Upper lobe of left lung (tissue), 6 donors: ENCODE data around the gene TPH2. TPM values are rescaled to one million over a fixed set of nuclear protein-coding genes. Genes with fewer than 3 reads are reported as not detected.

ENCODE experiments used
- ATAC-seq, 2 donors: fragments of 200-7000 bp; cut with Tn5 transposase; one replicate each; pipeline ENCODE4 v1.9.1; 2022; ENCODE audit warnings: mild to moderate bottlenecking in 2 of 2, moderate library complexity in 2 of 2; ENCODE audit not compliant: low FRiP score in 2 of 2
- DNase-seq, 2 donors: peaks; one replicate each; pipeline ENCODE4 v3.0.0-alpha.2; 2019 to 2020
- H3K27ac ChIP-seq, 4 donors: fragments of 200-600 bp; sonication (generic); one replicate each; pipeline ENCODE4 v1.5.1; 2016 to 2019
- H3K27me3 ChIP-seq, 4 donors: fragments of 200-600 bp; sonication (generic); one replicate each; pipeline ENCODE4 v1.5.1; 2017 to 2019
- H3K36me3 ChIP-seq, 4 donors: fragments of 200-600 bp; sonication (generic); one replicate each; pipeline ENCODE4 v1.5.1; 2016 to 2019
- H3K4me1 ChIP-seq, 4 donors: fragments of 200-600 bp; sonication (generic); one replicate each; pipeline ENCODE4 v1.5.1; 2018 to 2019
- H3K4me3 ChIP-seq, 4 donors: fragments of 200-600 bp; sonication (generic); one replicate each; pipeline ENCODE4 v1.5.1; 2017 to 2019; ENCODE audit warnings: mild to moderate bottlenecking in 2 of 4, moderate library complexity in 1 of 4
- H3K9me3 ChIP-seq, 4 donors: fragments of 200-600 bp; sonication (generic); one replicate each; pipeline ENCODE4 v1.5.1; 2018 to 2019
- CTCF ChIP-seq, 6 experiments: fragments of 450-650 bp in 4 of 6; fragments of 200-600 bp in 2 of 6; sonication (generic) in 2 of 6; IDR thresholded peaks; one replicate each; pipeline ENCODE4 v1.5.1; 2016 to 2019; ENCODE audit warnings: antibody characterized with exemption in 6 of 6
- EP300 ChIP-seq, 4 donors: sonication (generic); formaldehyde crosslinking; IDR thresholded peaks; one replicate each; pipeline ENCODE4 v1.5.1; 2017; ENCODE audit warnings: antibody characterized with exemption in 4 of 4, control low read depth in 2 of 4
- POLR2A ChIP-seq, 4 donors: fragments of 450-650 bp; IDR thresholded peaks; one replicate each; pipeline ENCODE4 v1.5.1; 2016 to 2017; ENCODE audit warnings: antibody characterized with exemption in 4 of 4, mild to moderate bottlenecking in 2 of 4
- POLR2AphosphoS5 ChIP-seq, 2 donors: sonication (generic); formaldehyde crosslinking; IDR thresholded peaks; one replicate each; pipeline ENCODE4 v1.5.1; 2017; ENCODE audit warnings: antibody characterized with exemption in 2 of 2
- WGBS, 2 donors: methylation state at CpG; one replicate each; pipeline ENCODE4 v1.1.5; 2017 to 2018; 5-methylcytosine and 5-hydroxymethylcytosine counted together
- total RNA-seq, 6 donors: library from RNA; depleted of rRNA in 4 of 6; stranded (reverse); fragments of >200 nt in 4 of 6; gene quantifications; one replicate each; pipeline versions ENCODE4 v1.1.0 to v1.2.1, GENCODE V29; 2016 to 2021
- donor health status: DM: no; HTN: no; CAD: no; lungs with moderate emphysema.
- donor health status: DM: no; HTN: yes; CAD: no; lungs with severe emphysema.

Gene TPH2
- total RNA-seq, 6 donors from 2014 or later = 0.61 TPM; not detected in 5

- DNase-seq (no peak), ATAC-seq (no peak)
- Histone ChIP-seq H3K27me3 (no peaks in the 10 kb centered on the region), H3K36me3 (no peaks in the 10 kb centered on the region), H3K27ac (no peak overlapping the region), H3K4me3 (no peak overlapping the region), H3K4me1 (peaks cover 0 to 3% (median 0%) of the 10 kb centered on the region in 4 donors), H3K9me3 (no peaks in the 10 kb centered on the region)
- TF ChIP-seq POLR2AphosphoS5 (IDR thresholded peaks at IDR 0.05) (no peak), POLR2A (IDR thresholded peaks at IDR 0.05) (no peak), CTCF (IDR thresholded peaks at IDR 0.05) (no peak), EP300 (IDR thresholded peaks at IDR 0.05) (no peak)
- WGBS, 2 donors = 65 to 68% methylated on average over 3 of the region's 3 CpGs
Observed at GRCh38 chr12:71949646-71950045, 11.0 kb downstream of the TPH2 start.

- Histone ChIP-seq H3K9me3 (no peaks in the 10 kb centered on the region), H3K27ac (no peak overlapping the region), H3K27me3 (no peaks in the 10 kb centered on the region), H3K4me3 (no peak overlapping the region), H3K4me1 (peaks cover 0 to 3% (median 0%) of the 10 kb centered on the region in 4 donors), H3K36me3 (no peaks in the 10 kb centered on the region)
- TF ChIP-seq POLR2A (IDR thresholded peaks at IDR 0.05) (no peak), EP300 (IDR thresholded peaks at IDR 0.05) (no peak), CTCF (IDR thresholded peaks at IDR 0.05) (no peak), POLR2AphosphoS5 (IDR thresholded peaks at IDR 0.05) (no peak)
- no peak for ATAC-seq
- DNase-seq = no peak
- 74 to 79% methylated on average over 4 of the region's 4 CpGs for WGBS, 2 donors
Observed at GRCh38 chr12:71950404-71950803, 11.8 kb downstream of the TPH2 start.

GRCh38 chr12:71950819-71951218 lies 12.2 kb downstream of the TPH2 start:
- ATAC-seq (no peak), DNase-seq (no peak)
- no peak overlapping the region for H3K27ac ChIP-seq
- no peak overlapping the region for H3K4me3 ChIP-seq
- WGBS, 2 donors = 70 to 85% methylated on average over 4 of the region's 4 CpGs
- H3K36me3 ChIP-seq = no peaks in the 10 kb centered on the region
- TF ChIP-seq EP300 (IDR thresholded peaks at IDR 0.05) (no peak), POLR2AphosphoS5 (IDR thresholded peaks at IDR 0.05) (no peak), CTCF (IDR thresholded peaks at IDR 0.05) (no peak), POLR2A (IDR thresholded peaks at IDR 0.05) (no peak)
- peaks cover 0 to 3% (median 0%) of the 10 kb centered on the region in 4 donors for H3K4me1 ChIP-seq
- no peaks in the 10 kb centered on the region for H3K27me3 ChIP-seq
- no peaks in the 10 kb centered on the region for H3K9me3 ChIP-seq

DNA sequence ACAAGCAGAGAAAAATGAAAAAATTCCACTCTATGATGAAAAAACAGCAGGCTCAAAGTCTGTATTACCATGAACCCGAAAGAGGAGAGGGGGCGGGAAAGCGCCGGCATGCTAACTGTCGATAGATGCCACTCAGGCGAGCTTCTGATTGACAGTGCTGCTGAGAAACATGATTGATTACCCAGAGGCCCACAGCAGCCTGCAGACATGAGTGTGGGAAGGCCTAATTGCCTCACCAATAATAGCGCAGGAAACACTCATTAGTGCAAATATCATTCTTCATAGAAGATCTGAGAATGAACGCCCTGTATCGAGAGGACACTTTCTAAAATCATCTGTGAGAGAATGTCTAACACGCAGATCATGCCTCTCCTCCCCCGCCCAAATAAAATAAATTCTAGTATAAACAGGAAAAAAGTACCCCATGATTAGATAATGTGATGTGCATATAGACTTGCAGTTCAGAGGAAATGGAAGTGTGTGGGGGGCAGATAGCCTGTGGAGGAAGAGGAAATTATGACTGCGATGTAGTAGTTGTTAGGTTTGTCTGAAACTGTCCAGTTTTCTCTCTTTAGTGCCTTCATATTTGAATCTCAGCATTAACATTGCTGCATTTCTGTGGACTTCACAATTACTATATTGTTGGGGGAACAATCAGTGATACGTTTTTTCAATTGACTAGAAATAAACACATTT lies 15.6 kb downstream of the TPH2 start:
- Histone ChIP-seq H3K36me3 (no peaks in the 10 kb centered on the region), H3K9me3 (no peaks in the 10 kb centered on the region), H3K4me3 (no peak overlapping the region), H3K27me3 (no peaks in the 10 kb centered on the region), H3K4me1 (peaks cover 0 to 12% (median 3%) of the 10 kb centered on the region in 4 donors), H3K27ac (no peak overlapping the region)
- WGBS, 2 donors = 57 to 62% methylated on average over 13 of the region's 13 CpGs
- no peak for DNase-seq
- no peak for TF ChIP-seq EP300 (IDR thresholded peaks at IDR 0.05)
- no peak for TF ChIP-seq CTCF (IDR thresholded peaks at IDR 0.05)
- no peak for TF ChIP-seq POLR2A (IDR thresholded peaks at IDR 0.05)
- no peak for TF ChIP-seq POLR2AphosphoS5 (IDR thresholded peaks at IDR 0.05)
- ATAC-seq = no peak

DNA sequence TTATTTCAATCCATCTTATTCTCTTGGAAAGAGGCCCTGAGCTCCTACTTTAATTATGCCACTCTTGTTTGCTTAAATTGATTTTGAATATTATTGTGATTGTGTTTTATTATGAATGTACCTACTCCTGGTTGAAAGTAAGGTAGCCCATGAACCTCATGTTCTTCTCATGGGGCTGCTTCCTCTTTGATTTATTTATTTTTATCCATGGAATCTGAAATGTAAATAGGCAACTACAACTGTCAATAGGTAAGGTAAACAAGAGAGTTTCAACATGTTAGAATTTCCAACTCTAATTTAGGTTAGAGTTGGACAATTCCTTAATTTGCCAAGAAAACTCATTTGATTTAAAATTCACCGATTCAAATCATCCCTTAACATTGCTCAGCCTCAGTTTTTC lies 16.2 kb downstream of the TPH2 start:
- 88 to 97% methylated on average over 1 of the region's 1 CpG for WGBS, 2 donors
- Histone ChIP-seq H3K4me1 (peaks cover 0 to 12% (median 3%) of the 10 kb centered on the region in 4 donors), H3K36me3 (no peaks in the 10 kb centered on the region), H3K9me3 (no peaks in the 10 kb centered on the region), H3K27ac (no peak overlapping the region), H3K4me3 (no peak overlapping the region), H3K27me3 (no peaks in the 10 kb centered on the region)
- no peak for ATAC-seq
- TF ChIP-seq POLR2AphosphoS5 (IDR thresholded peaks at IDR 0.05) (no peak), CTCF (IDR thresholded peaks at IDR 0.05) (no peak), EP300 (IDR thresholded peaks at IDR 0.05) (no peak), POLR2A (IDR thresholded peaks at IDR 0.05) (no peak)
- no peak for DNase-seq
